Fibroblast of the aortic adventitia (primary cell): ENCODE measurements around the gene NT5C3B. TPM values are rescaled to one million over a fixed set of nuclear protein-coding genes. Genes with fewer than 3 reads are reported as not detected.
"Not testable (repeated sequence)": the region's sequence is repeated elsewhere in the genome, so short reads cannot be mapped to it uniquely, and the experiment has no call there.

Experiments used
- DNase-seq: peaks from one replicate; pipeline ENCODE4 v3.0.0-alpha.2; 2010; ENCODE audit warnings: low read depth
- H3K4me3 ChIP-seq: 2 replicates; pipeline ENCODE4 v1.5.1; 2011; ENCODE audit warnings: low read depth, mild to moderate bottlenecking, control low read depth, low read length, moderate library complexity
- CTCF ChIP-seq: IDR thresholded peaks from 2 replicates; pipeline ENCODE4 v1.5.1; 2011; ENCODE audit warnings: mild to moderate bottlenecking, low read length, control low read depth, inconsistent platforms; ENCODE audit not compliant: insufficient read depth
- small RNA-seq: library from RNA; depleted of rRNA; stranded (forward); fragments of <200 nt; gene quantifications from one replicate; pipeline ENCODE3, GENCODE V24; 2012
- total RNA-seq: library from RNA; depleted of rRNA; stranded (reverse); fragments of >200 nt; gene quantifications from 2 replicates; pipeline ENCODE4 v1.2.3, GENCODE V29; 2012; ENCODE audit warnings: low replicate concordance

The NT5C3B gene
- total RNA-seq, 1 donor = 93.2 TPM

DNA sequence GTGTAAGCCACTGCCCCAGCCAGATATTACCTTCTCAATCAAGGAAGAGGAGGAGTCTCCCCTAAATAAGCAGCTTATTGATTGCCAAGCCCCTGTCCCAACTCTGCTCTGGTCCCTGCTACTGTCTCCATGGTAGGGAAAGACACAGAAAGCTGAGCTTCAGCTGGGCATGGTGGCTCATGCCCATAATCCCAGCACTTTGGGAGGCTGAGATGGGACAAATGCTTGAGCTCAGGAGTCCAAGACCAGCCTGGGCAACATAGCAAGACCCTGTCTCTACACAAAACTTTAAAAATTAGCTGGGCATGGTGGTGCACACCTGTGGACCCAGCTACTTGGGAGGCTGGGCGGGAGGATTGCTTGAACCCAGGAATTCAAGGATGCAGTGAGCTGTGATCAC is 56.1 kb downstream of the NT5C3B start:
- H3K4me3 ChIP-seq = no peak overlapping the region
- DNase-seq = no peak
- TF ChIP-seq CTCF = no peak

DNA sequence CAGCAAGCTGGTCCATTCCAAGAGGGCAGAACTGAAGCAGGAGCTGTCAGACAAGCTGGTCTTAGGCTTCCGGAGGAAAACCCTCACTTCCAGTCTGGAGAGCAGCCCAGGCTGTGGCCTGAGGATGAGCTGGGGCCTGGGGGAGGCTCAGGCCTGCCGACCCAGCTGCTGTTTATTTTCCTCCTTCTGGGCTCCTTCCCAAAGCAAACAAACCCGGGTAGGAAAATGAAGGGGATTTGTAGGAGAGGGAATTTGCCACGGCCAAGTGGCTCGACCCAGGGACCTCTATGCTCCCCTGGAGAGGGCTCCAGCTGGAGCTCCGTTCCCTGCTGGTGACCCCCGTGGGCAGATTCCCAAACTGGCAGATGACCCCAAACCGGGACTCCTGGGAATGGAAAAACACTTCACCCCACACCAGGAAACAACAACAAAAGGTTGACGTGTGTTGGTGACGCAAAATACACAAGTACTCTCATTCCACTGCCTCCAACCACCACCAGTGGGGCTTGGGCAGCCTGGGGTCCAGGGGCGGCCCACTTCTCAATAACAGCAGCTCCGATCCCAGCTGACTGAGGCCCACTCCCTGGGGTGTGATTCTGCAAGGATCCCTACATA is 58.4 kb downstream of the NT5C3B start:
- no peak for TF ChIP-seq CTCF
- peak; percentile 89 for DNase-seq
- H3K4me3 ChIP-seq = no peak overlapping the region

DNA sequence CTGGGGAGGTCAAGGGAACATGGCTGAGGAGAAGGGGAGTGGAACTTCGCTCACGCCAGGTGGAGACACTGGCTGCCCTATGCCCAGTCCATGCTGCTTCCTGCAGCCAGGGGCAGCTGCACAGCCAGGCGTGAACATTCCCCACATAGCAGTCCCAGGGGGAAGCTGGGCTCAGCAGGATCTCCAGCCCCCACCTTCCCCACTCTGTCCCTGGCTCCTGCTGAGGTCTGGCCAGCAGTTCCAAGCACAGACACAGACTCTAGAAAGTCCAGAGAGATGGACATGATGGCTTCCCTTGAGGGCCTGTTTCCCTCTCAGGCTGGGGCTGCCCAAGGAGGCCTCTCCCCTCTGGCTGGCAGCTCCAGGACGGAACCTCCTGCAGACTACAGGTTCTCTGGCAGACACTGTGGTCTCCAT is 58.9 kb downstream of the NT5C3B start:
- TF ChIP-seq CTCF = peak; percentile 39
- no peak overlapping the region for H3K4me3 ChIP-seq
- DNase-seq = no peak

- not testable (repeated sequence) for H3K4me3 ChIP-seq, DNase-seq
Observed at GRCh38 chr17:41776262-41776900, 59.7 kb downstream of the NT5C3B start.

DNA sequence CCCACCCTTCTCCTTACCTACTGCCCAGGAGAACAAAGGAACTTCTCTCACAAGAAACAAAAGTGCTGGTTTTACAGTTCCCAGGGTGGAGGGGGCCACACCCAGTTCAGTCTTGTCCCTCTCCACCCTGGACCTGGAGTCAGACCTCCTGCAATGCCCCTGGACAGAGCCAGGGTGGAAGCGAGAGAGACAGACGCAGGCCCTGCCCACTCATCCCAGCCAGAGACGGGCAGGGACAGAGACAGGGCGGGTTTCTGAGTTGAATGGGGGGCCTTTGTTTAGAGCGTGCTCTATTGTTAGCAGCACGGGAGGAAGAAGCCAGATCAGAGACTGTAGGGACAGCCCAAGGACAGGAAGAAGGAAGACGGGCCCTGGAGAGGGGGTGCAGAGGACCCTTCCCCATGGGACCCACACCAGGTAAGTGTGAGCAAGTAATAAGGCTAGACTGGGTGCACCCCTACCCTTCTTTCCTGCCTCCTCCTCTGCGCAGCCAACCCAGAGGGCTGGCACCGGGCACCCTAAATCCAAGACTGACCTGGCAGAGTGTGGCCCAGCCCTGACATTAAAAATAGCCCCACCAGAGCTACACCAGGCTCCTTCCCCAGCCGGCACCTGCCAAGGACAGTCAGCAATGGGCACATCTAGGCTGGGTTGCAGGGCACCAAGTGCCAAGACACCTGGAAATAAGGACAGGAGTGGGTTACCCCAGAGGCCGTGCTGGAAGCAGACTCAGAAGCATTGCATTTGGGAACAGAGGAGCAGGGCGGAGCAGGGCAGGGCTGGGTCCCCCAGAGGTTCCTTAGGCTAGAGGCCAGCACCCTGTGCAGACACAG is 60.4 kb downstream of the NT5C3B start:
- no peak overlapping the region for H3K4me3 ChIP-seq
- no peak for TF ChIP-seq CTCF
- no peak for DNase-seq

Small RNA genes lying within 50 kb of the gene (small RNA-seq; reads per million reads assigned to genes)
- not detected for gene AC125257.2

Other genes starting within 250 kb of the NT5C3B start
- 0.82 and 1.3 TPM in 2 replicates for gene KRT14, start 249.3 kb downstream of the NT5C3B start, total RNA-seq
- 0.98 and 2.0 TPM in 2 replicates for gene KRT16, start 223.5 kb downstream of the NT5C3B start, total RNA-seq
- 0.57 TPM in 1 of 2 replicates, not detected in the other for gene KRT17, start 211.7 kb downstream of the NT5C3B start, total RNA-seq
- 99.7 and 102 TPM in 2 replicates for gene EIF1, start 147.3 kb downstream of the NT5C3B start, total RNA-seq
- gene GAST, start 123.9 kb downstream of the NT5C3B start, total RNA-seq = not detected in 2 replicates
- under 0.01 TPM in 1 of 2 replicates, not detected in the other for gene HAP1, start 101.6 kb downstream of the NT5C3B start, total RNA-seq
- 4.7 and 8.9 TPM in 2 replicates for gene JUP, start 49.5 kb downstream of the NT5C3B start, total RNA-seq
- 30.2 and 35.5 TPM in 2 replicates for gene P3H4, start 24.3 kb downstream of the NT5C3B start, total RNA-seq
- 187 and 270 TPM in 2 replicates for gene FKBP10, start 23.2 kb downstream of the NT5C3B start, total RNA-seq
- gene KLHL10, start 1.6 kb upstream of the NT5C3B start, total RNA-seq = 0.09 and 0.90 TPM in 2 replicates
- gene KLHL11, start 29.2 kb upstream of the NT5C3B start, total RNA-seq = 29.0 and 30.4 TPM in 2 replicates
- gene ACLY, start 82.7 kb upstream of the NT5C3B start, total RNA-seq = 64.1 and 159 TPM in 2 replicates
- gene ODAD4, start 94.4 kb upstream of the NT5C3B start, total RNA-seq = 0.16 and 1.2 TPM in 2 replicates
- gene CNP, start 130.6 kb upstream of the NT5C3B start, total RNA-seq = 64.3 and 84.2 TPM in 2 replicates
- gene DNAJC7, start 181.2 kb upstream of the NT5C3B start, total RNA-seq = 58.0 and 131 TPM in 2 replicates
- gene NKIRAS2, start 183.9 kb upstream of the NT5C3B start, total RNA-seq = 17.1 and 27.1 TPM in 2 replicates
- 0.09 and 0.49 TPM in 2 replicates for gene C17orf113, start 214.4 kb upstream of the NT5C3B start, total RNA-seq